ENCODE measurements around the gene SPTA1.

SPTA1 gene

GRCh38 chr1:158570480-158570879 is 116.0 kb downstream of the SPTA1 start, which contains the start of gene OR6P1:
Gene OR6P1 (minus strand): TSS chr1:158570580. CDS start chr1:158563604, 6,976 bp downstream.
- DNase-seq (ENCODE audit: low read depth), result no peak

- no peak for DNase-seq (ENCODE audit: low read depth)
These were observed 121.9 kb downstream of the SPTA1 start for GRCh38 chr1:158564608-158565007.

- DNase-seq (ENCODE audit: low read depth), result no peak
These were observed 122.7 kb downstream of the SPTA1 start for GRCh38 chr1:158563853-158564252.
